ENCODE results near the gene RDH12.
"Not testable (repeated sequence)": the region's sequence is repeated elsewhere in the genome, so short reads cannot be mapped to it uniquely, and the experiment has no call there.

Gene RDH12

DNA sequence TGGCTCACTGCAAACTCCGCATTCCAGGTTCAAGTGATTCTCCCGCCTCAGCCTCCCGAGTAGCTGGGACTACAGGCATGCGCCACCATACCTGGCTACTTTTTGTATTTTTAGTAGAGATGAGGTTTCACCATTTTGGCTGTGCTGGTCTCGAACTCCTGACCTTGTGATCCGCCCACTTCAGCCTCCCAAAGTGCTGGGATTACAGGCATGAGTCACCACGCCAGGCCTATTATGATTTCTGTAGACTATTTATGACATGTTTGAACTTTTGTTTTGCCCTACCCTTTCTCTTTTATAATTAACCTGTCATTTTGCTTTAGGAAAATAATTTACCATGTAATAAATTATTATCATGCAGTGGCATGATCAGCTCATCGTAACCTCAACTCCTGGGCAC is at the start of gene RDH12:
RDH12 (plus strand) TSS at position 395 of the 400 bp plus-strand sequence. CDS start 20,757 bp downstream, outside the sequence.
- not testable (repeated sequence) for DNase-seq (ENCODE audit: low read depth)

DNA sequence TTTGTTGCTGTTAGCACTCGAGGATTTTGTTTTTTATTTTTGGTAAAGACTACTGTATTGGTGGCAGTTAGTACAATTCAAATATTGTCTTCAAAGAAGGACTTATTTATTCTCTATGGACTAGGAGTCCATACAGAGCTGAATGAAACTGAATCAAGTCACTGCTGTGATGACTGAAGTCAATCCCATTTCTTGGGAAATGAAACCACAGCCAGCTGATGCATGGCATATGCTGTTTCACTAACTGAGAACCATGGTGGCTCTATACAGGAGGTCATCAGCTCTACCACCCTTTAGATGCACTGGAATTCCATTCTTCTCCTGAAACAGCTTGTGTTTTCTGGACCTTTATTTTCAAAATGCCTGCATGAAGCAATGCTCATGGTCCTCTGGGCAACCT is 49.5 kb upstream of the RDH12 start:
- DNase-seq (ENCODE audit: low read depth), result no peak

DNA sequence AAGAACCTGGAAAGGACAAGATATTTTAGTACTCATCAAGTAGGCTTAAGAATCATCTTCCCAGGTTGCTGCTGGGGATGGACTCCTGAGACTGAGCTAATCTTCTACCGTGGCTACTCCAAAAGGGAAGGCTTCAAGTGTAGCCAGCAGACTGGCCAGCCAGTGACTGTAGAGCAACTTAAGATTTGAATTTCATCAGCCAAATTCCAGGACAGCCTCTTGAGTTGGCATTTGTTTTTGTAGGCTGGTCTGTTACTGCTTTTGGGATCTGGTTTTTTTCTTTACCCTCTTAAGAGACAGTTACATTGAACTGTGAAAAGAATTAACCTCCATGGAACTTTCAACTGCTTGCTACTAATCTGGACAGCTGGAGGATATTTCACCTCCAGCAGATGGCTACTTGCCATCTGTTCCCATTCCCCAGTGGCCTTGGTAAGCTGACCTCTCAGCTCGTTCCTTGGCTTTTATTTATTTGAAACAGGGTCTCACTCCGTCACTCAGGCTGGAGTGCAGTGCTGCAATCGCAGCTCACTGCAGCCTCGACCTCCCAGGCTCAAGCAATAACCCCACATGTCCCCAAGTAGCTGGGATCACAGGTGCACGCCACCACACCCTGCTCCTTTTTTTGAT is 47.9 kb upstream of the RDH12 start:
- no peak for DNase-seq (ENCODE audit: low read depth)

DNA sequence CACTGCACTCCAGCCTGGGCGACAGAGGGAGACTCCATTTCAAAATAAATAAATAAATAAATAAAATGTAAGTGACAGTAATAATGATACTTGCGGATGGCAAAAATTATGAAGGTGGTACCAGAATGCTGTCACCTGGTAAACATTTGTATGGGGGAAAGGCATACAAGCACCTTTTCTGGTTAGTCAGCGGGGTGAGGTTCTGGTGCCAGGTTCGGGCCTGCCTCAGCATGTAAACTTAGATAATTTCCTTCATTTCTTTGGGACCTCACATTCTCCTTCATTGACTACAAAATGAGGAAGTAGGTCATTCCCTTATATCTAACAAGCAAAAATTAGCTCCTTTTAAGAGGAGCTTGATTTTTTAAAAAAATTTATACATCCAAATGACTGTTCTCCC is 38.1 kb upstream of the RDH12 start:
- DNase-seq (ENCODE audit: low read depth), result no peak

DNA sequence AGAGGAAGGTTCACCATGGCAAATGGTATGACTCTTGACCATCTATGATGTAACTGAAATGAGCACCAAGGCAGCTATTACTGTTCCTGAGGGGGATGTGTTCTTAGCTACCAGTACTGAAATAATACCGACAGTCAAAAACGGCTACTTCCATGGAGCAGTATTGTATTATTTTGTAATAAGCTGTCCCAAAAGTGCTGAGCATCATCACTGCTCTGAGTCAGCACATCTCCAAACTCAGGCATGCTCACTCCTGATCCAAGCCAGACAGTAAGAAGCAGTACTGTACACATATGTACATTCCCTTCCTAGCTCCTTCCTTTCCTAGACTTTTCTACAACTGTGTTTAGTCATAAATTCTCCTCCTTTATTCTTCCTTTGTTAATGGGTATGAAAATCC is 35.8 kb upstream of the RDH12 start:
- no peak for DNase-seq (ENCODE audit: low read depth)

DNA sequence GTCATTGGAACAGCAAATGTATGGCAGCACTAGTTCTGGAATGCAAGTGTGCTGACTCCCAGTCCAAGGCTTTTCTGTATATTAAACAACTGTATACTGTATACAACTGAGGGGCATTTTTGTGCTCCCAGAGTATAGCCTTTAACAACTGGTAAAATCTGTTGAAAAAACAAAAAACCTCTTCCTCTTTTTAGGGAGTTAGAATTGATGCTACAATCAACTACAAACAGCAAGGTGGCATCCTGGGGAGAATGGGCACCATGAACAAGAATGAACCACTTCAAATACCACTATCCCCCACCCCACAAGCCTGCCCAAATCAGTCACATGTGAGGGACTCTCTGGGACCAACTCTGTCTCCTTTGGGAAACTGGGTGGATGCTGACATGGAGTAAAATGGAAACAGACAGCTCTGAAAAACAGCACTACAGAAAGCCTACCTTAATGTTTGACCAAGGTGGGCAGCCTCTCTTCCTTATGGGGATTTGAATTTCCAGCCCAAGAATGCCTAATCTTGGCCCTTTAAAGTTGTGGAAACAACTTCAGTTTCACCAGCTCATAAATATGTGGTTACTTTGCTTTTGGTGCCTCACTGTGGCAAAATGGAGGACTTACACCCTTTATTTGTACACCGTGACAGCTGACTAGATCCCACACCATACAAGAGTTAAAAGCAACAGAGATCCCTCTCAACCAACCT is 34.8 kb upstream of the RDH12 start:
- DNase-seq (ENCODE audit: low read depth), result no peak

DNA sequence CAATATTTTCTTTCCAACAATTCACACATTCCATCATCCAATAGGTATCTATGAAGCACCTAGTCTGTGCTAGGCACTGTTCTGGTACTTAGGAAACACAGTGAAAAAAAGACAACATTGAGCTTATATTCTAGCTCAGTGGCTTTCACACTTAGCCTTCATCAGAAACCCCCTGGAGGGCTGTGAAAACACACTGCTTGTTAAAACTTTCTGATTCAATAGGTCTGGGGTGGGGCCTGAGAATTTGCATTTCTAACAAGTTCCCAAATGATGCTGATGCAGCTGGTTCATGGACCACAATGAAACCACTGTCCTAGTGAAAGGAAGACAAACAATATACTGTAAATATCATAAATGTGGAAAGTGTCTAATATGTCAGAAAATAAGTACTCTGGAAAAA is 33.1 kb upstream of the RDH12 start:
- DNase-seq (ENCODE audit: low read depth), result no peak

DNA sequence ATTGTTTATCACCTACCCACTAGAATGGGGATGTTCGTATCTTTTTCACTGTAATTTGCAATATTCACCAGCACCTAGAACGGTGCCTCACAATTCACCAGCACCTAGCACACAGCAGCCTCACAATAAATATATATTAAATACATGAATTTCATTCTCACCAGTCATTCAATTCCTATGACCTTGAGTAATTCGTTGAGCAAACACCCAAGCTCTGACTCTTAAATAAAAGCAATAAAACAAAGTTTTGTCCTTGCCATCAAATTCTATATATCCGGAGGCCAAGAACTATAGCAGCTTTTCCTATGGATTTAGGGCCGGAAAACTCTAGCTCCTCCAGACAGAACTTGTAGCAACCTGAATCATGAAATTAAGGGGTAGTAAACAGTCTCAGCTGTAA is 28.2 kb upstream of the RDH12 start:
- DNase-seq (ENCODE audit: low read depth), result no peak

DNA sequence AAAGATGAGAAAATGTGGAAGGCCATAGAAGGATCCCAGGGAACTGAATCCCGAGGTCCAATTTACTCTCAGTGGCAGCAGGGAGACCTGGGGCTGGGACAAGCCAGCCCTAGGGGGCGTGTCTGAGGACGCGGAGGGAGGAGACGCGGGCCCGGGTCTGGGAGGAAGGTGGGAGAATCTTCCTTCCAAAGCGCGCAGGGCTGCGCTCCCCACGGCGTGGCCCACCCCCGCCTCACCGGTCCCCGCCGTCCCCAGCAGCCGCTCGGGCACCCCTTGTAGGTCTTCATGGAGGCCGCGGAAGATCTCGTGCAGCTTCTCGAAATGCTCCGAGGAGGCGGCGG is 27.6 kb upstream of the RDH12 start:
- DNase-seq (ENCODE audit: low read depth), result no peak

DNA sequence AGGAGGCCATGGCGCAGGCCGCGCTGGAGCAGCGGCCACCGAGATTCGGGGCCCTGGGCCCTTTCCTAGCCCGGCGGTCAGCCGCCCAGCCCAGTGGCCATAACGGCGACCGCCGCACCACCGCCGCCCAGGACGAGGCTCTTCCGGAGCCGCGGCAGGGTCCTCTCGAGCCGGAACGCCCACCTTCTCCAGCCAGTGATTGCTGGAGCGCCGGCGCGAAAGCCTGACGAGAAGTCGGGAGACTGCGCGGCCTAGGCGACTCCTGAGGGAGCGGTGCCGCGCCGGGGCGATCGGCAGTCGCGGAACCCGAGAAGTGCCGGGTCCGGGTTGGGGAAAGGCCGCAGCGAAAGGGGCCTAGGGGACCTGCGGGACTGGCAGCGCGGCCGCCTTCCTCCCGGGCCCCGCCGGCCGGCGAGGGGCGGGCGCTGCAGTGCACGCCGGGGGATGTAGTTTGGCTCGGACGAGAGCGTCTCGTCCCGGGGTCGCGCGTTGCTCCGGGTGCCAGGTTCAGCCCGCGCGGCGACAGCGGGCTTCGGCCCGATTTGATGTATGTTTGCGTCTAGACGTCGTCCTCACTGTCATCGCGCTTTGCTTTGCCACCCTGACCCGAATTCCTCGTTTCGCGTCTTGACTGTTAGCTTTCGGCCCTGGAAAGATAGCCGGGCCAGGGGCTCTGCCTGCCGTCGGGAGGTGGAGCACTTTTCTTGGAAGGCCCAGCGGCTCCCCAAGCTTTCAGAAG is 27.0 kb upstream of the RDH12 start, which contains the start of gene VTI1B:
VTI1B (minus strand) TSS at position 153 of the 739 bp plus-strand sequence; CDS start at position 10, 143 bp downstream.
- no peak for DNase-seq (ENCODE audit: low read depth)

DNA sequence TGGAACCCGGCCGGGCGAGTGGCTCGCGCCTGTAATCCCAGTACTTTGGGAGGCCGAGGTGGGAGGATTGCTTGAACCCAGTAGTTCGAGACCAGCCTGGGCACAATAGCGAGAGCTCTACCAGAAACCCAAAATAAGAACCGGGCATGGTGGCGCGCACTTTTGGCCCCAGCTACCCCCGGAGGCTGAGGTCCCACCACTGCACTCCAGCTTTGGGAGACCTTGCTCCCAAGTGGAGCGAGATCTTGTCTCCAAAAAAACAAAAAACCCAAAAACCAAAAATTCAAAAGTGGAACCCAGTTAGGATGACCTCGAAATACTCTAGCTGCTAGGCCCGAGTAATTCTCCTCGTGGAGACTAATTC is 26.5 kb upstream of the RDH12 start:
- DNase-seq (ENCODE audit: low read depth), result no peak

DNA sequence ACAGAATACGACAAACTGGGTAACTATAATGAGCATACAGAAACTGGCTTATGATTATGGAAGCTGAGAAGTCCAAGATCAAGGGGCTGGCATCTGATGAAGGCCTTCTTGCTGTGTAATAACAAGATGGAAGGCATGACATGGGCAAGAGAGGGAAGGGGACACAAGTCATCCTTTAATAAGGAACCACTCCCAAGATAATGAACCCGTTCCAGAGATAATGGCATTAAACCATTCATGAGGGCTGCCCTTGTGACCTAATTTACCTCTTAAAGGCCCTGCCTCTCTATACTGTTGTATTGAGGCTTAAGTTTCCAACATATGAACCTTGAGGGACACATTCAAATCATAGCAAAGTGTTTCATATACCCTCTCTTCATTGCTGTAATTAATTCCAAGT is 22.7 kb upstream of the RDH12 start:
- DNase-seq (ENCODE audit: low read depth), result no peak

DNA sequence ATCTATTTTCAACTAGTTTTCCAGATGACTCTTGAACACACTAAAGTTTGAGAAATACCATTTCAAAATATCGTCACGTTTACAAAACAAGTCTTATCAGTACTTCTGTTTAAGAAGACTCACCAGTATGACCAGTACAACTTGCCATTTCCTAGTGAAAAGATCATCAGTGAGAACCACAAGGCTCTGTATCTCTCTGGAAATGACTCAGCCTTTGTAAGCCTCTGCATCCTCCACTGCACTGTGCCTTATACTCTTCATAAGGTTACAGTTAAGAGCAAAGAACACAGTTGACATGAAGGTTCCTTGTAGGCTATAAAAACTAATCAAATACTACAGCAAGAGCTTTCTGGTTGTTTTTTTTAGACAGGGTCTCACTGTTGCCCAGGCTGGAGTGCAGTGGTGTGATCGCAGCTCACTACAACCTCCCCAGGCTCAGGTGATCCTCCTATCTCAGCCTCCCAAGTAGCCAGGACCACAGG is 21.5 kb upstream of the RDH12 start:
- DNase-seq (ENCODE audit: low read depth), result no peak

DNA sequence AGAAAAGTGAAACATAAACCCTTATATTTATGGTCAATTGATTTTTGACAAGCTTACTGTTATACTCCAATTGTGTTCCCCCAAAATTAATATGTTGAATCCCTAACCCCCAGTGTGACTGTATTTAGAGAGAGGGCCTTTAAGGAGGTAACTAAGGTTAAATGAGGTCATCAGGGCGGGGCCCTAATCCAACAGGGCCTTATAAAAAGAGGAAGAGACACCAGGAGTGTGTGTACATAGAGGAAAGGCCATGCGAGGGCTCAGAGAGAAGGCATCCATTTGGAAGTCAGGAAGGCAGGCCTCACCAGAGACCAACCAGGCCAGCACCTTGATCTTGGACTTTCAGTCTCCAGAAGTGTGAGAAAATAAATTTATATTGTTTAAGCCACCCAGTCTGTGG is 20.7 kb upstream of the RDH12 start:
- DNase-seq (ENCODE audit: low read depth), result no peak

DNA sequence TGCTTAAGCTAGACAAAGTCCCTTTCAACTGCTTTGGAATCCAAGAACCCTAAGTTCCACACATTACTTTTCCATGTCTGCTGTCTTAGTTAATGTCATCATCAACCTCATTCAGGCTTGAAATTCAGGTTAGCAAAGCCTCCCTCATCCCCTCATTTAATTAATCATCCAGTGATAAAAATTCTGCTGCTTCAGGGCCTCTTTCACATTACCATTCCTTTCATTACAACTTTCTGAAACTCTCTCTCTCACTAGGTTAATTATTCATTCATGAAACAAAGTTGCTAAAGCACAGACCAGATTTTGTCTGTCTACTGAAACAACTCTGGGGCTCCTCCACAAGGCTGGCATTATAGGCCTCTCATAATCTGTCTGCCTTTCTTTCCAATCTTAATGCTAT is 17.8 kb upstream of the RDH12 start:
- no peak for DNase-seq (ENCODE audit: low read depth)

DNA sequence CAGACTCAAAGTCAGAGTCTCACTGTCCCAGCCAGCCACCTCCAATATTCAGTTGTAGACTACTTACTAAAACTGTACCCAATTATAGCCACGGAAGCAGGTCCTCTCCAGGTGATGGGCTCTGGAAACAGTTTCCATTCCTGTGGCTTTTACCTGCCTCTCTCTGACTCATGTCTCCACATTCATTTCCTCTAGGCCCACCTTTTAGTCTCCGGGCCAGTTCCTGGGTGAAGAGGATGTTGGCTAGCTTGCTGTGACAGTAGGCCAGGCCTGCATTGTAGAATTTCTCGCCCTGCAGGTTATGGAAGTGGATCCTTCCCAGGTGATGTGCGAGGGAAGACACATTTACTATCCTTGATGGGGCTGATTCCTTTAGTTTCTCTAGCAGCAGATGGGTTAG is 11.7 kb upstream of the RDH12 start:
- no peak for DNase-seq (ENCODE audit: low read depth)

DNA sequence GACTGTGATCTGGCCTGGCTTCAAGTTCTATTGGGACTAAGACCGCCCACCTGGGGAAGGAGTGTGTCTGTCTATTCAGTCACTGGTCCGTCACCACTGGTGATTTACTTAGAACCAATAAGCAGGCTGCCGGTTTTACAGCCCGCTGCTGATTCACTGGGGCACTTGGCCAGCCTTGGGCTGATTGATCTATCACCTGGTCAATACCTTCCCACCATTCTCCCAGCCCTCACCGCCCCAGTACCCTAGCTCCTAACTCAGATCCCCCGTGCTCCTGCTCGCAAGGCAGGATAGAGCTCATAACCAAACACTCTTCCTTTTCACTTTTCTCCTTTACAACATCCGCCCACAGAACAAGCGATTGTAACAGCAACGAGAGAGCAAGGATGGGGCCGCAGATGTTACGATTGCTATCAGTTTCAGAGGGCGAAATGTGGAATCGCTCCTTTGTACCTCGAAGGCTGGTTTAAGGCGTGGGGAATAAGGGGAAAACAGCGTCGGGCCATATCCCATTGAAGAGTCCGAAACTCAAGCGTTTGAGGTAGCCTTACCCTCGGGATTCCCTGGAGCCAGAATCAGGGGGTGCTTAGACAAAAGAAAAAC is 6.8 kb upstream of the RDH12 start:
- no peak for DNase-seq (ENCODE audit: low read depth)

DNA sequence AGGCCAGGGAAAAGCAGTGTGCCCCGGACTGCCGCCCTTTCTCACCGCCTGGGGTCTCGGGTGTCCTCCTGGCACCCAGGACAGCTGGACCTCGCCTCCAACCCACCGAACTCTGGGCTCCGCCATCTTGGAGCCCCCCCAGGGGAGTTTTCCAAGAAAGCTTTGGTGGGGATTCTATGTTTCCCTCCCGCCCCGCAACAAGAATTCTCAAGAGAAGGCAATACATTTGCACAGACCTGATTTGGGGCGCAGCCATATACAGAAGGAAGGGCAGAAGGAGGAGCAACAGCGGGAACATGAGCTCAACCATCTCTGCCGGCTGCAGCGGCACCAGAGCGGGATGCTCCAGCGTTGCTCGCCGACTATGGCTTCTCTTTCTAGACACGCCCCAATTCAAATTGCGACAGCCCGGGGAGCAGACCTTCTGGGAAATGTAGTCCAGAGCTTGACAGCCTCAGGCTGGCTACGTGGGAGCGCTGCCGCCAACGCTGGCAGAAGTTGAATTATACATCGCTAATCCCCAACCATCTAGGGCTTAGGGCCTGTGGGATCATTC is 6.2 kb upstream of the RDH12 start, which contains the start of gene RDH11:
RDH11 (minus strand) TSS at position 371 of the 556 bp plus-strand sequence; CDS start at position 310, 61 bp downstream.
- DNase-seq (ENCODE audit: low read depth), result peak; percentile 50

DNA sequence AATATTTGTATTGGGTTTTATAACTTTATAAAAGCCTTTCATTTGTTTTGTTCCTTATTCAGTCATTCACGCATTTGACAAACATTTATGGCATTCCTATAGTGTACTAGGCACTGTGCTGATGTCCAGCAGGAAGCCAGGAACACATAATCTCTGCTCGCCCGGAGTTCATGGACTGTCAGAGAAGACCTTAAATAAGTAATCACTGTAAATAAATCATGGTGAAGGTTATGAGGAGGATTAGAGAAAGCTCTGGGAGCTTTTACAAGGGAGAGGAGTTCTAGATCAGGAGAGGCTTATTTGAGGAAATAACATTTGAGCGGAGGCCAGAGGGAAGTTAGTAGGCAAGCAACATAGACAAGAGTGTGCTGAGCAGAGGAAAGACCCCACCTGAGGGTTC is 4.7 kb upstream of the RDH12 start:
- DNase-seq (ENCODE audit: low read depth), result no peak

DNA sequence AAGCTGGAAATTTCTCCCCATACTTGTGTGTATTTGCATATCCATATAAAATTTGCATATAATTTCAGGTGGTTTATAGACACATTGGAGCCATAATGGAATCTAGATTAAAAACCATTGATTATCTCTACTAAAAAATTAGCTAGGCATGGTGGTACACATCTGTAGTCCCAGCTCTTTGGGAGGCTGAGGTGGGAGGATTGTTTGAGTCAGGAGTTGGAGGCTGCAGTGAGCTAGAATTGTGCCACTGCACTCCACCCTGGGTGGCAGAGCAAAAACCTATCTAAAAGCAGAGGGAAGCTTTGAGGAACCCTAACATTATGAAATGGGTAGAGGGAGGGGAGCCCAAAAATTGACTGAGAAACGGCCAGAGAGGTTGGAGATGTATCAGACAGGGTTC is 3.5 kb upstream of the RDH12 start:
- no peak for DNase-seq (ENCODE audit: low read depth)

DNA sequence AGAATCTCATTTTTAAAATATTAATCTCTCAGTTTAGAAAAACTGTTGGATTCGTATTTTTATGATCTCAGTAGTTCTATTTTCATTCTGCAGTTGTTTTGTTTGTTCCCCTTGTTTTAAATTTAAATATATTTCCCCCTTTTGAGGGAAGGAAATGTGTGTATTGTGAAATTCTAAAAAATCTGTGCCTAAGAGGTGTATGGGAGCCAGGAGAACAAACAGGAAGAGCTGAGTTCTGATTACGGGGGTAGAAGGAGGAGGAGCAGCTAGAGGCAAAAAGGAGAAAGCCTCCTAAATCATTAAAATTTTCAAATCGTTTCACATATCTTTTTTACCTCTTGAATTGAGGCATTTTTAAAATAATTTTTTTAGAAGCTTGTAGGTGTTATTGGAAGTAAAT is 2.3 kb downstream of the RDH12 start:
- no peak for DNase-seq (ENCODE audit: low read depth)

DNA sequence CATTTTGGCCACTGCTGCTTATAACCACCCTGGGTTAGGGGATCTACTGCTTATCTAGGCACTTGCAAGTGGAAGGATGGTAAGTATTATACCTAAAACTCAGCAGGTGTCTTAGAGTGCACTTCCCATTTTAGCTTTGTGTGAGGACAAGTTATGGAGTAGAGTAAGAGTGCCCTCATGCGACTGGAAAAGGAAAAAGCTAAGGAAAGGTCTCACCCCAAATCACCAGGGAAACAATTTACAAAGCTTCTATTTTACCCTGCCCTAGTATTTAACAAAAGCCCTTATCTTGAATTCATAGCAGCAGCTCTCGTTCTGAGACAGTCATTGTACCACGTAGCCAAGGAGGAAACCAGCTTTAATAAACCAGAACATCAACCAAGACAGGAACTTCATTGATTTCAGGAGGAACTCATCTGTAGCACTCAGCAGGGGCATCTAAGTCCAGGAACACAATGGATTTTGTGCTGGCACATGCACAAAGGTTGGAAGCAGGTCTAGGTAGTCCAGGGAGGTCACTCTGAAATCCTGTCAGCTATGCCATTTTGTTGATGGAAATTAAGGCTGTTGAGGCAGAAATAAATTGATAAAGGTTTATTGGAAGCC is 2.9 kb downstream of the RDH12 start:
- DNase-seq (ENCODE audit: low read depth), result no peak

All from CMK (cell line).